Activated gamma-delta T cell (primary cell): Measurements from ENCODE around the gene TPM2.

Experiments used
- DNase-seq: peaks from one replicate; lab custom pipeline; 2025; lab: John Stamatoyannopoulos, UW

Gene TPM2

GRCh38 chr9:35679091-35679490 is 10.6 kb downstream of the TPM2 start:
- DNase-seq: no peak

- DNase-seq: no peak
Observed at GRCh38 chr9:35675732-35676392, 13.9 kb downstream of the TPM2 start.

- no peak for DNase-seq
Observed at GRCh38 chr9:35675204-35675603, 14.5 kb downstream of the TPM2 start.

GRCh38 chr9:35674025-35674361 is 15.7 kb downstream of the TPM2 start:
- DNase-seq: no peak

- no peak for DNase-seq
Observed at GRCh38 chr9:35673132-35674024, 16.3 kb downstream of the TPM2 start, which contains the start of gene CA9. Gene CA9, plus strand, starts transcription at chr9:35673928. Its CDS starts 32 bp downstream, at chr9:35673960.

- no peak for DNase-seq
Observed at GRCh38 chr9:35669331-35670145, 20.2 kb downstream of the TPM2 start.

- no peak for DNase-seq
Observed at GRCh38 chr9:35667939-35668338, 21.8 kb downstream of the TPM2 start.

- no peak for DNase-seq
Observed at GRCh38 chr9:35666549-35666948, 23.2 kb downstream of the TPM2 start.

- DNase-seq: no peak
Observed at GRCh38 chr9:35666045-35666444, 23.7 kb downstream of the TPM2 start.

- DNase-seq: no peak
Observed at GRCh38 chr9:35665471-35665818, 24.3 kb downstream of the TPM2 start.

GRCh38 chr9:35664531-35665470 is 24.9 kb downstream of the TPM2 start, which contains the start of gene ARHGEF39:
Gene ARHGEF39, minus strand, starts transcription at chr9:35665195. Its CDS starts 26 bp downstream, at chr9:35665169.
- peak; percentile 62 for DNase-seq

GRCh38 chr9:35662437-35662836 is 27.3 kb downstream of the TPM2 start:
- DNase-seq: no peak

- DNase-seq: no peak
Observed at GRCh38 chr9:35661756-35662350, 27.9 kb downstream of the TPM2 start.

- no peak for DNase-seq
Observed at GRCh38 chr9:35660966-35661415, 28.7 kb downstream of the TPM2 start.

GRCh38 chr9:35659340-35659739 is 30.4 kb downstream of the TPM2 start:
- no peak for DNase-seq

- DNase-seq: no peak
Observed at GRCh38 chr9:35658968-35659220, 30.8 kb downstream of the TPM2 start.

- peak; percentile 77 for DNase-seq
Observed at GRCh38 chr9:35658137-35658967, 31.4 kb downstream of the TPM2 start, which contains the start of gene CCDC107. Gene CCDC107, plus strand, starts transcription at chr9:35658292. Its CDS starts 88 bp downstream, at chr9:35658380.

- DNase-seq: peak; percentile 71
Observed at GRCh38 chr9:35657546-35658136, 32.1 kb downstream of the TPM2 start, which contains the start of gene RMRP. Gene RMRP, minus strand, starts transcription at chr9:35658019.

GRCh38 chr9:35656831-35657545 is 32.7 kb downstream of the TPM2 start:
- no peak for DNase-seq
